ENCODE measurements around the gene C11orf68. TPM values are rescaled to one million over a fixed set of nuclear protein-coding genes. Genes with fewer than 3 reads are reported as not detected.

The C11orf68 gene
- total and polyA plus RNA-seq, 5 donors from 2014 or later: 21.6 to 90.7 (median 83.3) TPM

- H3K27me3 Mint-ChIP-seq: peaks cover 6% of the 10 kb centered on the region
- H3K9me3 ChIP-seq (ENCODE audit: control insufficient read depth in 2 of 2, low read length in 2 of 2): no peaks in the 10 kb centered on the region
- peak overlapping the region; percentile 48 to 93 (median 90) for H3K27ac Mint-ChIP-seq
- DNase-seq (peak in 1 of 3 donors; percentile 34), ATAC-seq (ENCODE audit: low read depth in 2 of 2) (no peak)
- no peaks in the 10 kb centered on the region for H3K9me3 Mint-ChIP-seq
- no peaks in the 10 kb centered on the region for H3K27me3 ChIP-seq (ENCODE audit: control insufficient read depth, insufficient read depth, low read length)
- peak overlapping the region; percentile 82 to 96 (median 90) for H3K4me3 Mint-ChIP-seq
- peak overlapping the region; percentile 42 for H3K4me3 ChIP-seq (ENCODE audit: low read depth, low read length)
- H3K36me3 Mint-ChIP-seq: peaks cover 4% of the 10 kb centered on the region
- H3K4me1 ChIP-seq (ENCODE audit: control insufficient read depth, insufficient read depth, low read length, poor library complexity, severe bottlenecking): peaks cover 64% of the 10 kb centered on the region
- peak overlapping the region; percentile 97 for H3K27ac ChIP-seq (ENCODE audit: insufficient read depth, low read length, poor library complexity, severe bottlenecking)
- no peaks in the 10 kb centered on the region for H3K36me3 ChIP-seq (ENCODE audit: control insufficient read depth, insufficient read depth, low read length)
- H3K4me1 Mint-ChIP-seq: peaks cover 13 to 68% (median 47%) of the 10 kb centered on the region in 4 donors
Measured at GRCh38 chr11:65891219-65892136, 27.4 kb downstream of the C11orf68 start.

GRCh38 chr11:65890324-65891218 is 28.3 kb downstream of the C11orf68 start, which contains the start of gene CCDC85B:
CCDC85B (plus strand) TSS chr11:65890673; CDS start chr11:65890784, 111 bp downstream.
- H3K4me3 Mint-ChIP-seq: peak within 1 kb of the TSS; percentile 87 to 96 (median 90)
- ATAC-seq (ENCODE audit: low read depth in 2 of 2): peak; percentile 65 to 79

GRCh38 chr11:65888163-65888814 is 30.6 kb downstream of the C11orf68 start, which contains the start of gene FIBP:
FIBP (minus strand) TSS chr11:65888471; CDS start chr11:65888418, 53 bp downstream.
- H3K4me3 ChIP-seq (ENCODE audit: low read depth, low read length): peak within 1 kb of the TSS; percentile 88
- peaks cover 13 to 78% (median 53%) of the 10 kb centered on the region in 4 donors for H3K4me1 Mint-ChIP-seq
- DNase-seq (peak; percentile 90 to 97 (median 95)), ATAC-seq (ENCODE audit: low read depth in 2 of 2) (peak; percentile 65 to 68)
- peaks cover 61% of the 10 kb centered on the region for H3K4me1 ChIP-seq (ENCODE audit: control insufficient read depth, insufficient read depth, low read length, poor library complexity, severe bottlenecking)
- peaks cover 13% of the 10 kb centered on the region for H3K36me3 Mint-ChIP-seq
- H3K27me3 ChIP-seq (ENCODE audit: control insufficient read depth, insufficient read depth, low read length): no peaks in the 10 kb centered on the region
- no peaks in the 10 kb centered on the region for H3K9me3 ChIP-seq (ENCODE audit: control insufficient read depth in 2 of 2, low read length in 2 of 2)
- H3K27ac Mint-ChIP-seq: peak within 1 kb of the TSS; percentile 97 to 100 (median 99)
- H3K27me3 Mint-ChIP-seq: peaks cover 6% of the 10 kb centered on the region
- peak within 1 kb of the TSS; percentile 87 to 94 (median 89) for H3K4me3 Mint-ChIP-seq
- H3K9me3 Mint-ChIP-seq: no peaks in the 10 kb centered on the region
- H3K36me3 ChIP-seq (ENCODE audit: control insufficient read depth, insufficient read depth, low read length): peaks cover 16% of the 10 kb centered on the region
- H3K27ac ChIP-seq (ENCODE audit: insufficient read depth, low read length, poor library complexity, severe bottlenecking): peak within 1 kb of the TSS; percentile 97

More at GRCh38 chr11:65890324-65891218, 28.3 kb downstream of the C11orf68 start, which contains the start of gene CCDC85B:
- Histone ChIP-seq H3K4me3 (ENCODE audit: low read depth, low read length) (peak within 1 kb of the TSS; percentile 88), H3K4me1 (ENCODE audit: control insufficient read depth, insufficient read depth, low read length, poor library complexity, severe bottlenecking) (peaks cover 64% of the 10 kb centered on the region), H3K27ac (ENCODE audit: insufficient read depth, low read length, poor library complexity, severe bottlenecking) (peak within 1 kb of the TSS; percentile 97), H3K36me3 (ENCODE audit: control insufficient read depth, insufficient read depth, low read length) (peaks cover 1% of the 10 kb centered on the region), H3K9me3 (ENCODE audit: control insufficient read depth in 2 of 2, low read length in 2 of 2) (no peaks in the 10 kb centered on the region), H3K27me3 (ENCODE audit: control insufficient read depth, insufficient read depth, low read length) (no peaks in the 10 kb centered on the region)
- Mint-ChIP-seq H3K9me3 (no peaks in the 10 kb centered on the region), H3K36me3 (peaks cover 4% of the 10 kb centered on the region), H3K27me3 (peaks cover 6% of the 10 kb centered on the region), H3K27ac (peak within 1 kb of the TSS; percentile 98 to 100 (median 99)), H3K4me1 (peaks cover 13 to 71% (median 47%) of the 10 kb centered on the region in 4 donors)
- peak; percentile 98 for DNase-seq

DNA sequence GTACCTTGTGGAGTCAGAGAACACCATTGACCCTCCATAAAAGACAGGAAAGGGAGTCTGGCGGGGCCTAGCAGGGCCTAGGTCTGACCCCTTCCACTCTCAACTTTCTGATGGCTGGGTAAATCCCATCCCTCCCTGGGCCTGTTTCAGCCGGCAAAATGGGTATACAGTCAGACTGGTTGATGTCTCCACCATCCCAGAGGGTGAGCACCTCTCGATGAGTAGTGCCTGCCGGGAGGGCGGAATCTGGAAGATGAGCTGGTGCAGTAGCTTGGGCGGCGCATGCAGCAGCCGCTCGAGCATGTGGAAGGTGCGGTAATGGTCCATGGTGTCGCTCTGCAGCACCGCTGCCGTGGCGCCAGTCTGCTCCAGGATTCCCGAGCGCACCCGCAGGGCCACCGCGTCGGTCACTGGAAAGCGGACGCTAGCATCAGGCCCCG is 31.1 kb downstream of the C11orf68 start:
- Mint-ChIP-seq H3K4me3 (peak overlapping the region; percentile 87 to 94 (median 89)), H3K27me3 (peaks cover 6% of the 10 kb centered on the region), H3K9me3 (no peaks in the 10 kb centered on the region), H3K36me3 (peaks cover 13% of the 10 kb centered on the region), H3K4me1 (peaks cover 13 to 73% (median 49%) of the 10 kb centered on the region in 4 donors), H3K27ac (peak overlapping the region; percentile 97 to 100 (median 99))
- peaks cover 56% of the 10 kb centered on the region for H3K4me1 ChIP-seq (ENCODE audit: control insufficient read depth, insufficient read depth, low read length, poor library complexity, severe bottlenecking)
- DNase-seq: no peak
- ATAC-seq (ENCODE audit: low read depth in 2 of 2): no peak
- H3K36me3 ChIP-seq (ENCODE audit: control insufficient read depth, insufficient read depth, low read length): peaks cover 19% of the 10 kb centered on the region
- peak overlapping the region; percentile 69 for H3K4me3 ChIP-seq (ENCODE audit: low read depth, low read length)
- no peaks in the 10 kb centered on the region for H3K9me3 ChIP-seq (ENCODE audit: control insufficient read depth in 2 of 2, low read length in 2 of 2)
- H3K27ac ChIP-seq (ENCODE audit: insufficient read depth, low read length, poor library complexity, severe bottlenecking): peak overlapping the region; percentile 97
- no peaks in the 10 kb centered on the region for H3K27me3 ChIP-seq (ENCODE audit: control insufficient read depth, insufficient read depth, low read length)

- Histone ChIP-seq H3K27ac (ENCODE audit: insufficient read depth, low read length, poor library complexity, severe bottlenecking) (peak overlapping the region; percentile 97), H3K4me1 (ENCODE audit: control insufficient read depth, insufficient read depth, low read length, poor library complexity, severe bottlenecking) (peaks cover 49% of the 10 kb centered on the region), H3K27me3 (ENCODE audit: control insufficient read depth, insufficient read depth, low read length) (no peaks in the 10 kb centered on the region), H3K36me3 (ENCODE audit: control insufficient read depth, insufficient read depth, low read length) (peaks cover 19% of the 10 kb centered on the region), H3K4me3 (ENCODE audit: low read depth, low read length) (peak overlapping the region; percentile 69), H3K9me3 (ENCODE audit: control insufficient read depth in 2 of 2, low read length in 2 of 2) (no peaks in the 10 kb centered on the region)
- DNase-seq: no peak
- Mint-ChIP-seq H3K4me3 (peak overlapping the region; percentile 87 to 94 (median 89)), H3K9me3 (no peaks in the 10 kb centered on the region), H3K27ac (peak overlapping the region; percentile 97 to 100 (median 99)), H3K27me3 (peaks cover 6% of the 10 kb centered on the region), H3K4me1 (peaks cover 13 to 66% (median 43%) of the 10 kb centered on the region in 4 donors), H3K36me3 (peaks cover 13% of the 10 kb centered on the region)
- no peak for ATAC-seq (ENCODE audit: low read depth in 2 of 2)
Measured at GRCh38 chr11:65886826-65887722, 31.8 kb downstream of the C11orf68 start.

- H3K36me3 Mint-ChIP-seq: peaks cover 13% of the 10 kb centered on the region
- H3K27ac Mint-ChIP-seq: peak overlapping the region in 1 of 3 donors; percentile 60
- DNase-seq (no peak), ATAC-seq (ENCODE audit: low read depth in 2 of 2) (no peak)
- no peaks in the 10 kb centered on the region for H3K9me3 ChIP-seq (ENCODE audit: control insufficient read depth in 2 of 2, low read length in 2 of 2)
- H3K27me3 Mint-ChIP-seq: peaks cover 6% of the 10 kb centered on the region
- H3K9me3 Mint-ChIP-seq: no peaks in the 10 kb centered on the region
- peaks cover 42% of the 10 kb centered on the region for H3K4me1 ChIP-seq (ENCODE audit: control insufficient read depth, insufficient read depth, low read length, poor library complexity, severe bottlenecking)
- no peak overlapping the region for H3K27ac ChIP-seq (ENCODE audit: insufficient read depth, low read length, poor library complexity, severe bottlenecking)
- H3K4me3 ChIP-seq (ENCODE audit: low read depth, low read length): no peak overlapping the region
- H3K4me1 Mint-ChIP-seq: peaks cover 13 to 64% (median 43%) of the 10 kb centered on the region in 4 donors
- H3K27me3 ChIP-seq (ENCODE audit: control insufficient read depth, insufficient read depth, low read length): no peaks in the 10 kb centered on the region
- peaks cover 19% of the 10 kb centered on the region for H3K36me3 ChIP-seq (ENCODE audit: control insufficient read depth, insufficient read depth, low read length)
- peak overlapping the region; percentile 76 to 94 (median 89) for H3K4me3 Mint-ChIP-seq
Measured at GRCh38 chr11:65885808-65886536, 32.9 kb downstream of the C11orf68 start.

Measured in CD4-positive, CD25-positive, alpha-beta regulatory T cell (primary cell).